Measurements from ENCODE around the gene SLC6A6.
A peak's percentile ranks its signal among the peaks of the same experiment; 100 is the strongest.

The SLC6A6 gene

DNA sequence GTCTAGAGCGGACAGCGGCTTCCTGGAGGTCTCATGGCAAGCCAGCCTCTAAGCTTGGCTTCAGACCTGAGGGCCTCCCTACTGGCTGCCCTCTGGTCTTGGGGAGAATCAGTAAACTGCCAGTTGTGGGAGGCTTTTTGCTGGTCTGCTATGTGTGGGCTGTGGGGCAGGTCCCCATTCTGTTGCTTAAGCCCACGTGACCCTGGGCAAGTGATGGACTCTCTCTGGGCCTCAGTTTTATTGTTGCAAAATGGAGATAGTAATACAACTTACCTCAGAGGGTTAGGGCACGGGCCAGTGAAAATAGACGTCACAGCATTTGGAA, 61.7 kb downstream of the SLC6A6 start:
- no peak overlapping the region for H3K4me3 ChIP-seq (ENCODE audit: low read depth, low read length)
- H3K36me3 ChIP-seq (replicated peaks) = peaks cover 17% of the 10 kb centered on the region
- no peaks in the 10 kb centered on the region for H3K27me3 ChIP-seq (replicated peaks)
- TF ChIP-seq, protein P1, sequence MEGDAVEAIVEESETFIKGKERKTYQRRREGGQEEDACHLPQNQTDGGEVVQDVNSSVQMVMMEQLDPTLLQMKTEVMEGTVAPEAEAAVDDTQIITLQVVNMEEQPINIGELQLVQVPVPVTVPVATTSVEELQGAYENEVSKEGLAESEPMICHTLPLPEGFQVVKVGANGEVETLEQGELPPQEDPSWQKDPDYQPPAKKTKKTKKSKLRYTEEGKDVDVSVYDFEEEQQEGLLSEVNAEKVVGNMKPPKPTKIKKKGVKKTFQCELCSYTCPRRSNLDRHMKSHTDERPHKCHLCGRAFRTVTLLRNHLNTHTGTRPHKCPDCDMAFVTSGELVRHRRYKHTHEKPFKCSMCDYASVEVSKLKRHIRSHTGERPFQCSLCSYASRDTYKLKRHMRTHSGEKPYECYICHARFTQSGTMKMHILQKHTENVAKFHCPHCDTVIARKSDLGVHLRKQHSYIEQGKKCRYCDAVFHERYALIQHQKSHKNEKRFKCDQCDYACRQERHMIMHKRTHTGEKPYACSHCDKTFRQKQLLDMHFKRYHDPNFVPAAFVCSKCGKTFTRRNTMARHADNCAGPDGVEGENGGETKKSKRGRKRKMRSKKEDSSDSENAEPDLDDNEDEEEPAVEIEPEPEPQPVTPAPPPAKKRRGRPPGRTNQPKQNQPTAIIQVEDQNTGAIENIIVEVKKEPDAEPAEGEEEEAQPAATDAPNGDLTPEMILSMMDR (IDR thresholded peaks at IDR 0.05; ENCODE audit: low read depth, low read length, missing control alignments) = no peak
- no peak overlapping the region for H3K27ac ChIP-seq
- in situ Hi-C loops (cut with HindIII; ENCODE audit: low pct_ligation_motif_present, low sequenced_read_pairs) = loop anchor here (25.0 kb wide), 1 partner anchor 202 kb away; no protein-coding TSS in a partner anchor
- DNase-seq = no peak

GRCh38 chr3:14464521-14464920, 62.1 kb downstream of the SLC6A6 start:
- TF ChIP-seq, protein P1 (IDR thresholded peaks at IDR 0.05; ENCODE audit: low read depth, low read length, missing control alignments) = no peak
- in situ Hi-C loops (cut with HindIII; ENCODE audit: low pct_ligation_motif_present, low sequenced_read_pairs) = loop anchor here (25.0 kb wide), 1 partner anchor 202 kb away; no protein-coding TSS in a partner anchor
- H3K27ac ChIP-seq = no peak overlapping the region
- peaks cover 17% of the 10 kb centered on the region for H3K36me3 ChIP-seq (replicated peaks)
- DNase-seq = no peak
- no peak overlapping the region for H3K4me3 ChIP-seq (ENCODE audit: low read depth, low read length)
- no peaks in the 10 kb centered on the region for H3K27me3 ChIP-seq (replicated peaks)

DNA sequence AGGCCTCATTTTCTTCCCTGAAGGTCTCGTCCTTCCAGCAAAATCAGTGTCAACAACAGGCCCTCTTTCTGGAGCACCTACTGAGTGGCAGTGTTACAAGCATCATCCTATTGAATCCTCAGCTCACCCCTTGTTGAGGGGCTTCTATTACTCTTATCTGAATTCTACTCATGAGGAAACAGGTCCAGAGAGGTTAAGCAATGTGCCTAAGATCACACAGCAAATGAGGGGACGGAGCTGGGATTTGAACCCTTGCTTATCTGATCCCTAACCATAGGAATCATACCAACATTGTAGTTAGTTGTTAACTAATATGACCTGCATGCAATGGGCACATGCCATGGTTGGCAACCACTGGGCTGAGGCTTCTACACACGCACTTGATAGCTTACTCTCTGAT, 63.0 kb downstream of the SLC6A6 start:
- TF ChIP-seq, protein P1 (IDR thresholded peaks at IDR 0.05; ENCODE audit: low read depth, low read length, missing control alignments) = no peak
- no peak overlapping the region for H3K27ac ChIP-seq

GRCh38 chr3:14466179-14466903, 63.9 kb downstream of the SLC6A6 start:
- TF ChIP-seq, protein P1 (IDR thresholded peaks at IDR 0.05; ENCODE audit: low read depth, low read length, missing control alignments) = no peak
- in situ Hi-C loops (cut with HindIII; ENCODE audit: low pct_ligation_motif_present, low sequenced_read_pairs) = loop anchor here (25.0 kb wide), 1 partner anchor 204 kb away; no protein-coding TSS in a partner anchor
- H3K27ac ChIP-seq = no peak overlapping the region

More for the DNA sequence above, 63.0 kb downstream of the SLC6A6 start:
- Histone ChIP-seq H3K27me3 (replicated peaks) (no peaks in the 10 kb centered on the region), H3K36me3 (replicated peaks) (peaks cover 17% of the 10 kb centered on the region), H3K4me3 (ENCODE audit: low read depth, low read length) (no peak overlapping the region)
- DNase-seq = no peak
- in situ Hi-C loops (cut with HindIII; ENCODE audit: low pct_ligation_motif_present, low sequenced_read_pairs) = loop anchor here (25.0 kb wide), 1 partner anchor 203 kb away; no protein-coding TSS in a partner anchor

DNA sequence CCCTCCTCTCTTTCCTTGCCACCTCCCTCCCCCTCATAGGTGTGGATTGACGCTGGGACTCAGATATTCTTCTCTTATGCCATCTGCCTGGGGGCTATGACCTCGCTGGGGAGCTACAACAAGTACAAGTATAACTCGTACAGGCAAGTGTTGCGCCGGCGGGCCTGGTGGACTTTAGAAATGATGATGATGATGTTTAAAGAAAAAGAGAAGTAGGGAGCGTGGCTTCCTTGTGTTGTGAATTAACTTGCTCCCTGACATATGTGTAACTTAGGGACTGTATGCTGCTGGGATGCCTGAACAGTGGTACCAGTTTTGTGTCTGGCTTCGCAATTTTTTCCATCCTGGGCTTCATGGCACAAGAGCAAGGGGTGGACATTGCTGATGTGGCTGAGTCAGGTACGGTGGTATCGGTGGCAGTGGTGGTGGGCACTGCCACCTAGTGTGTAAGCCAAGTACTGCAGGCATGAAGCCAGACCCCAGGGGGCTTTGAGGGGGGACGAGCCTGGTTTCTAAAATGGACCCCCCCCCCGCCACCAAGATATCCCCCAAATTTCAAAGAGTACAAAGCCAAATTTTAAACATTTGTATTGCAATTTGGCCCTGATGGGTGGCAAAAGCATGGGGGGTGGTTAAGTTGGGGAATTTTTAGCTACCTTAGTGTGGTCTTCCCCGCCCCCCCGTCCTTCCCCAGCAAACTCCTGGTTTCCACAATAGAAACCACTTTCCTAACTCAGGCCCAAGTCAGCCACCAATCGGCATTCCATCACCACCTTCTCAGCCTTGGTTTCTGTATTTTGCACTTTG, 65.6 kb downstream of the SLC6A6 start:
- in situ Hi-C loops (cut with HindIII; ENCODE audit: low pct_ligation_motif_present, low sequenced_read_pairs) = loop anchor here (25.0 kb wide), 1 partner anchor 206 kb away; no protein-coding TSS in a partner anchor
- DNase-seq = peak; percentile 22
- TF ChIP-seq, protein P1 (IDR thresholded peaks at IDR 0.05; ENCODE audit: low read depth, low read length, missing control alignments) = peak; percentile 92
- H3K36me3 ChIP-seq (replicated peaks) = peaks cover 17% of the 10 kb centered on the region
- H3K4me3 ChIP-seq (ENCODE audit: low read depth, low read length) = no peak overlapping the region
- no peaks in the 10 kb centered on the region for H3K27me3 ChIP-seq (replicated peaks)
- H3K27ac ChIP-seq = no peak overlapping the region

More at GRCh38 chr3:14466179-14466903, 63.9 kb downstream of the SLC6A6 start:
- no peak overlapping the region for H3K4me3 ChIP-seq (ENCODE audit: low read depth, low read length)
- DNase-seq = no peak
- no peaks in the 10 kb centered on the region for H3K27me3 ChIP-seq (replicated peaks)
- H3K36me3 ChIP-seq (replicated peaks) = peaks cover 17% of the 10 kb centered on the region
